Caco-2 (cell line): ENCODE data around the gene PLXNA2. TPM values are rescaled to one million over a fixed set of nuclear protein-coding genes. Genes with fewer than 3 reads are reported as not detected.

Source experiments
- BruUV-seq: library from RNA; stranded (reverse); fragments of 400-500 nt; replicated peaks from 2 replicates; lab custom pipeline; 2021; lab: Mats Ljungman, UMichigan
- CTCF ChIA-PET: fragments of 300-600 bp; sonication (Branson Sonifier 250); formaldehyde crosslinking; loops from one replicate; lab custom pipeline; 2022; ENCODE audit warnings: antibody characterized with exemption; lab: Charles Lee
- POLR2A ChIA-PET: fragments of 300-600 bp; sonication (Branson Sonifier 250); formaldehyde crosslinking; loops from one replicate; lab custom pipeline; 2022; ENCODE audit warnings: antibody characterized with exemption; lab: Charles Lee
- DNase-seq, 2 experiments: peaks; one replicate each; pipeline versions ENCODE4 v3.0.0 to v3.0.0-alpha.2; 2020 to 2022
- H3K27me3 ChIP-seq: replicated peaks from 2 replicates; pipeline ENCODE4 v1.6.0; 2011; ENCODE audit warnings: low read length; ENCODE audit not compliant: control insufficient read depth, insufficient read depth
- H3K36me3 ChIP-seq: 2 replicates; pipeline ENCODE4 v1.5.1; 2011; ENCODE audit warnings: low read length; ENCODE audit not compliant: control insufficient read depth, insufficient read depth
- H3K4me1 ChIP-seq: fragments of 250-450 bp; sonication (Bioruptor Pico); 2 replicates; pipeline ENCODE4 v1.5.1; 2020; ENCODE audit warnings: mild to moderate bottlenecking
- H3K4me3 ChIP-seq: 2 replicates; pipeline ENCODE4 v1.5.1; 2011; ENCODE audit warnings: low read depth, mild to moderate bottlenecking, control low read depth, low read length
- H3K9me3 ChIP-seq: fragments of 250-450 bp; sonication (Bioruptor Pico); 2 replicates; pipeline ENCODE4 v1.5.1; 2020; ENCODE audit warnings: mild to moderate bottlenecking, moderate library complexity
- H3K27ac Mint-ChIP-seq: one replicate; pipeline ENCODE4 v1.8.0; 2022; ENCODE audit warnings: mixed read lengths; ENCODE audit not compliant: unreplicated experiment
- H3K27me3 Mint-ChIP-seq: one replicate; pipeline ENCODE4 v1.8.0; 2022; ENCODE audit warnings: mixed read lengths; ENCODE audit not compliant: insufficient read depth, unreplicated experiment
- H3K36me3 Mint-ChIP-seq: one replicate; pipeline ENCODE4 v1.8.0; 2022; ENCODE audit warnings: mild to moderate bottlenecking, mixed read lengths; ENCODE audit not compliant: insufficient read depth, unreplicated experiment
- H3K4me1 Mint-ChIP-seq: one replicate; pipeline ENCODE4 v1.8.0; 2022; ENCODE audit warnings: low read depth, mixed read lengths; ENCODE audit not compliant: unreplicated experiment
- H3K4me3 Mint-ChIP-seq: one replicate; pipeline ENCODE4 v1.8.0; 2022; ENCODE audit warnings: mild to moderate bottlenecking, moderate library complexity, mixed read lengths; ENCODE audit not compliant: unreplicated experiment
- H3K9me3 Mint-ChIP-seq: one replicate; pipeline ENCODE4 v1.8.0; 2022; ENCODE audit warnings: mixed read lengths; ENCODE audit not compliant: unreplicated experiment
- intact Hi-C: fragments of 100-400 bp; cut with micrococcal nuclease; formaldehyde crosslinking; loops from one replicate; pipeline ENCODE4 v1.10.0; 2022; ENCODE audit not compliant: unreplicated experiment
- total RNA-seq: library from RNA; stranded (reverse); gene quantifications from 2 replicates; pipeline ENCODE4 v1.2.3, GENCODE V29; 2022
- TF ChIP-seq, protein P1 (sequence below), 2 experiments: fragments of 200-600 bp in 1 of 2; IDR thresholded peaks; 1 replicate in 1 of 2; 2 replicates in 1 of 2; pipeline versions ENCODE4 v1.5.1 to v1.8.0; 2011 to 2022; ENCODE audit warnings: antibody characterized with exemption in 1 of 2, control low read depth in 1 of 2, inconsistent platforms in 1 of 2, low read depth in 1 of 2, low read length in 1 of 2, mild to moderate bottlenecking in 1 of 2, moderate library complexity in 1 of 2; ENCODE audit not compliant: insufficient read depth in 1 of 2, severe bottlenecking in 1 of 2, unreplicated experiment in 1 of 2

PLXNA2 gene
- total RNA-seq, 1 experiment from 2014 or later, result 3.2 TPM

DNA sequence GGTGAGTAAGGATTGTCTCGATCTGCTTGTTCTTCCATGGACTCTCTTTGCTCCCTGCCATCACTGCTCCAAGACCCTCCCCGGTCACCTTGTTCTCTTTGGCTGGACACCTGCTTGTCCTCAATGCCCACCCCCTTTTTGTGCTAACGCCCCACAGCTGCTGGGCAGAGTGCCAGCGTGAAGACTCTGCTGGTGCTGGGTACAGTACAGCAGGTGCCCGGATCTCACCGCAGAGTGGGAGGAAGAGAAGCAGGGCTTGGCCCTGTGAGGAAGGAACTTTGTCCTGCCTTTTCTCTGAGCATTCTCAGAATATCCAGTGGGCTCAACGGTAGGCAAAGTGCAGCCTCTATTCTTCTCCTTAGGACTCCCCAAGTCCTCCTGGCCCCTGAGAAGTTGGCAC, 90.1 kb downstream of the PLXNA2 start:
- Histone ChIP-seq H3K4me3 (no peak overlapping the region), H3K27me3 (no peaks in the 10 kb centered on the region), H3K36me3 (no peaks in the 10 kb centered on the region), H3K9me3 (no peaks in the 10 kb centered on the region), H3K4me1 (peaks cover 33% of the 10 kb centered on the region)
- intact Hi-C loops, result loop anchor here (1.0 kb wide), 2 partner anchors 22 to 25 kb away; no protein-coding TSS in a partner anchor
- ChIA-PET POLR2A (no interaction called here), CTCF (interaction anchor here (0.6 kb wide), 1 partner anchor 153 kb away, joined by 5 read pairs; no protein-coding TSS in a partner anchor)
- Mint-ChIP-seq H3K9me3 (no peaks in the 10 kb centered on the region), H3K27ac (peak overlapping the region; percentile 67), H3K36me3 (no peaks in the 10 kb centered on the region), H3K4me3 (no peak overlapping the region), H3K27me3 (no peaks in the 10 kb centered on the region), H3K4me1 (peaks cover 22% of the 10 kb centered on the region)
- no peak for DNase-seq
- no TSS peak for BruUV-seq
- TF ChIP-seq, protein P1, sequence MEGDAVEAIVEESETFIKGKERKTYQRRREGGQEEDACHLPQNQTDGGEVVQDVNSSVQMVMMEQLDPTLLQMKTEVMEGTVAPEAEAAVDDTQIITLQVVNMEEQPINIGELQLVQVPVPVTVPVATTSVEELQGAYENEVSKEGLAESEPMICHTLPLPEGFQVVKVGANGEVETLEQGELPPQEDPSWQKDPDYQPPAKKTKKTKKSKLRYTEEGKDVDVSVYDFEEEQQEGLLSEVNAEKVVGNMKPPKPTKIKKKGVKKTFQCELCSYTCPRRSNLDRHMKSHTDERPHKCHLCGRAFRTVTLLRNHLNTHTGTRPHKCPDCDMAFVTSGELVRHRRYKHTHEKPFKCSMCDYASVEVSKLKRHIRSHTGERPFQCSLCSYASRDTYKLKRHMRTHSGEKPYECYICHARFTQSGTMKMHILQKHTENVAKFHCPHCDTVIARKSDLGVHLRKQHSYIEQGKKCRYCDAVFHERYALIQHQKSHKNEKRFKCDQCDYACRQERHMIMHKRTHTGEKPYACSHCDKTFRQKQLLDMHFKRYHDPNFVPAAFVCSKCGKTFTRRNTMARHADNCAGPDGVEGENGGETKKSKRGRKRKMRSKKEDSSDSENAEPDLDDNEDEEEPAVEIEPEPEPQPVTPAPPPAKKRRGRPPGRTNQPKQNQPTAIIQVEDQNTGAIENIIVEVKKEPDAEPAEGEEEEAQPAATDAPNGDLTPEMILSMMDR (IDR thresholded peaks at IDR 0.05; ENCODE audit: insufficient read depth in 1 of 2, low read depth in 1 of 2, low read length in 1 of 2, severe bottlenecking in 1 of 2, unreplicated experiment in 1 of 2), result no peak

- Mint-ChIP-seq H3K27ac (no peak overlapping the region), H3K4me1 (peaks cover 17% of the 10 kb centered on the region), H3K9me3 (no peaks in the 10 kb centered on the region), H3K4me3 (no peak overlapping the region), H3K27me3 (no peaks in the 10 kb centered on the region), H3K36me3 (no peaks in the 10 kb centered on the region)
- TF ChIP-seq, protein P1 (IDR thresholded peaks at IDR 0.05; ENCODE audit: insufficient read depth in 1 of 2, low read depth in 1 of 2, low read length in 1 of 2, severe bottlenecking in 1 of 2, unreplicated experiment in 1 of 2), result no peak
- DNase-seq, result no peak
- Histone ChIP-seq H3K9me3 (no peaks in the 10 kb centered on the region), H3K4me1 (peaks cover 26% of the 10 kb centered on the region), H3K36me3 (no peaks in the 10 kb centered on the region), H3K27me3 (no peaks in the 10 kb centered on the region), H3K4me3 (no peak overlapping the region)
- no TSS peak for BruUV-seq
- intact Hi-C loops, result no loop called here
- ChIA-PET CTCF (no interaction called here), POLR2A (no interaction called here)
Observed at GRCh38 chr1:208153386-208153785, 90.8 kb downstream of the PLXNA2 start.

GRCh38 chr1:208151728-208152598, 92.2 kb downstream of the PLXNA2 start:
- H3K4me1 ChIP-seq, result peaks cover 20% of the 10 kb centered on the region
- H3K4me3 ChIP-seq, result no peak overlapping the region
- Mint-ChIP-seq H3K27me3 (no peaks in the 10 kb centered on the region), H3K9me3 (no peaks in the 10 kb centered on the region), H3K36me3 (no peaks in the 10 kb centered on the region), H3K27ac (no peak overlapping the region), H3K4me3 (no peak overlapping the region), H3K4me1 (peaks cover 11% of the 10 kb centered on the region)
- no peaks in the 10 kb centered on the region for H3K9me3 ChIP-seq
- no peaks in the 10 kb centered on the region for H3K36me3 ChIP-seq
- DNase-seq, result no peak
- intact Hi-C loops, result no loop called here
- CTCF ChIA-PET, result no interaction called here
- H3K27me3 ChIP-seq, result no peaks in the 10 kb centered on the region
- TF ChIP-seq, protein P1 (IDR thresholded peaks at IDR 0.05; ENCODE audit: insufficient read depth in 1 of 2, low read depth in 1 of 2, low read length in 1 of 2, severe bottlenecking in 1 of 2, unreplicated experiment in 1 of 2), result no peak
- BruUV-seq, result no TSS peak
- POLR2A ChIA-PET, result no interaction called here
